HG02588 (cell line): ENCODE data around the gene SPHK1.

ENCODE experiments used
- ATAC-seq: cut with Tn5 transposase; IDR thresholded peaks from one replicate; pipeline ENCODE4 v1.9.1; 2021; ENCODE audit warnings: mild to moderate bottlenecking, moderate library complexity; ENCODE audit not compliant: unreplicated experiment

Gene SPHK1

DNA sequence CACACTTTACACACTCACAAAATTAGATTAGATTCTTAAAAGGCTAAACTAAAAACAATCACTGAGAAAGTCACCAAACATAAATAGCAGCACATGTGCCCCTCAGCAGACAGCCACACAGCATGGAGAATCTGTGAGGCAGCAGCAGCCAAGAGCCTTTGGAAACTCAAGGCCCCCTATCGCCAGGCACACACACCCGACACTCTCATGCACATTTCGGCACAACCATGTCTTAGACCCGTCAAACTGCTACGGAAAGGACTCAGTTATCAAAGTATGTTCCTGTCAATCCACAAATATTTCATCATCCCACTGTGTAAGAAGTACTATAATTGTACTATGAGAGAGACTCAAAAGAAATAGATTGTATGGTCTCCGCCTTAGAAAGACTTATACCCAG is 47.6 kb downstream of the SPHK1 start:
- ATAC-seq, result no peak

DNA sequence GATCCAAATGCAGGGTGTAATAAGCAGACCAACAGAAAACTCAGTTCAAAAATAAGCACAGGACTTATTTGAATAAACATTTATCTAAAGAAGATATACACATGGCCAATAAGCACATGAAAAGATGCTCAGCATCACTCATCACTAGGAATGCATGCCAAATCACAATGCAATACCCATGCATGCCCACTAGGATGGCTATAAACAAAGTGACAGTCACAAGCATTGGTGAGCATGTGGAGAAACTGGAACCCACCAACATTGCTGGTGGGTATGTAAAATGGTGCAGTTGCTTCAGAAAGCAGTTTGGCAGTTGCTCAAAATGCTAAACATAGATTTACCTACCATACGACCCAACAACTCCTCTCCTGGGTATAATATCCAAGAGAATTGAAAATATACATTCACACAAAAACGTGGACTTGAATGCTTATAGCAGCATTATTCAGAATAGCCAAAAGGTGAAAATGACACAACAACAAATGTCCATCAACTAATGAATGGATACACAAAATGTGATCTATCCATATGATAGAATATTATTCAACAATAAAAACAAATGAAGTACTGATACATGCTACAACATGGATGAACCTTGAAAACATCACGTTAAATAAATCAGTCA is 48.4 kb downstream of the SPHK1 start:
- no peak for ATAC-seq

DNA sequence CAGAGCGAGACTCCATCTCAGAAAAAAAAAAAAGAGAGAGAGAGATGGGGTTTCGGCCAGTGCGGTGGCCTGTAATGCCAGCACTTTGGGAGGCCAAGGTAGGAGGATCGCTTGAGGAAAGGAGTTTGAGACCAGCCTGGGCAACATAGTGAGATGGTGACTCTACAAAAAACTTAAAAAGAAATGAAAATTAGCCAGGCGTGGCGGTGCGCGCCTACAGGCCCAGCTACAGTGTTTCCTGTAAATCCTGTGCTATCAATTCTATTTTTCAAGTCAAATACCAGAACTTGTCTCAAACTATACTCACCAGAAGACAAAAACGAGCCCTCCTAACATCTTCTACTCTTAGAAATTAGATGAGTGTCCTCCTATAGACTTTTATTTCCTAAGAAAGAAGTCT is 49.3 kb downstream of the SPHK1 start:
- ATAC-seq, result no peak

DNA sequence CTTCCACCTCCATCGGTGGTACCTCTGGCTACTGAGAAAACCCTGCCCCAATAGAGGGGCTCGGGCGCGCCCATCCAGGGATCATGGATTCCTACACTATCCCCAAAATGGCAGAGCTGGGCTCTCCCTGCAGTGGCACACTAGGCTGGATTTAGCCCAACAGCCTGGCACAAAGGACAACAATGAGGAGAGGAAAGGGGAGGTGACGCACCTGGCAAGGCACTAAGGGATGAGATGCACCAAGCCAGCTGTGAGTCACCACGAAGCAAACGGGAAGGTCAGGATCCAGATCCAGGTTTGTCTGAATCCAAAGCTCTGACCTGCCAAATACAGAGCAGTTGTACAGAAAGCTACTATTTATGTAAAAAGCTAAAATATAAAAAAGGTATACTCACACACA is 50.5 kb downstream of the SPHK1 start:
- no peak for ATAC-seq

DNA sequence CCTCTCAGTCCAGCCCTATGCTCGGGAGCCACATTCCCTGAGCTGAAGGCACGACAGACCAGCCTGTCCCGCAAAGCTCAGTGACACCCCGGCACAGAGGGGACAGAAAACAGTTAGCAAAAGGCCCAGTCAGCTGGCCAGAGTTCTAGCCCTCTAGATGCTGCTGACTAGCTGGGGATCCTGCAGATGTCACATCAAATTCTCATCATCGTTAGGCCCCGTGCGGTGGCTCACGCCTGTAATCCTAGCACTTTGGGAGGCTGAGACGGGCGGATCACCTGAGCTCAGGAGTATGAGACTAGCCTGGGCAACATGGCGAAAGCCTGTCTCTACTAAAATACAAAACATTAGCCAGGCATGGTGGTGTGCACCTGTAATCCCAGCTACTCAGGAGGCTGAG is 51.3 kb downstream of the SPHK1 start:
- no peak for ATAC-seq
